T-helper 2 cell treated with Interferon-gamma antibody and Interleukin-4, amounts not matched to agents 5 μg/mL and 100 μg/mL, for 36 hours (primary cell): ENCODE results near the gene TFAP2D.

Experiments
- DNase-seq: peaks from one replicate; pipeline ENCODE4 v3.0.0; 2021; ENCODE audit warnings: low spot score
- H3K27ac Mint-ChIP-seq: one replicate; pipeline ENCODE4 v1.8.0; 2021; ENCODE audit warnings: mild to moderate bottlenecking, mixed read lengths
- H3K27me3 Mint-ChIP-seq: one replicate; pipeline ENCODE4 v1.8.0; 2021; ENCODE audit warnings: low read depth, mixed read lengths
- H3K36me3 Mint-ChIP-seq: one replicate; pipeline ENCODE4 v1.8.0; 2021; ENCODE audit warnings: low read depth, mixed read lengths
- H3K4me1 Mint-ChIP-seq: one replicate; pipeline ENCODE4 v1.8.0; 2021; ENCODE audit warnings: low read depth, mixed read lengths
- H3K4me3 Mint-ChIP-seq: one replicate; pipeline ENCODE4 v1.8.0; 2022; ENCODE audit warnings: mild to moderate bottlenecking, moderate library complexity, mixed read lengths
- H3K9me3 Mint-ChIP-seq: one replicate; pipeline ENCODE4 v1.8.0; 2021; ENCODE audit warnings: mixed read lengths

The TFAP2D gene

DNA sequence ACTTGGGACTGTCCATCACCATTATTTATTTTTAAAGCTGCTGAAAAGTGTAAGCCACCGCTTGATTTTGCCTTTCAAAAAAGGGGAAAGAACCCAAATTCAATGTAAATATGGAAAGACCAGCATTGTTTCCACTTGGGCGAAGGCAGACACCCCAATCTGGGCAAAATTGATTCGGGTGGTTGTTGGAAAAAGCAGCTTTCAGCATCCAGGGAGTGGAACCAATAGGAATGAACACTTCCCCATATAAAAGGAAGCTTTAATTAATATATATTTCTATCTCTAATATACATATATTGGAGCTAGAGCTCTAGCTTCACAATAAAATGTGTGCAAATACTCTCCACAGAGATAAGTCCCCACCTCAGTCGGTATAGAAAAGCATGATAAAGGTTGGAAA is at the start of gene TFAP2D:
TFAP2D (plus strand) TSS at position 301 of the 400 bp plus-strand sequence. CDS start 530 bp downstream, outside the sequence.
- peaks cover 7% of the 10 kb centered on the region for H3K36me3 Mint-ChIP-seq
- peak within 1 kb of the TSS; percentile 8 for H3K27ac Mint-ChIP-seq
- H3K27me3 Mint-ChIP-seq = peaks cover 87% of the 10 kb centered on the region
- DNase-seq = no peak
- no peaks in the 10 kb centered on the region for H3K9me3 Mint-ChIP-seq
- no peak within 1 kb of the TSS for H3K4me3 Mint-ChIP-seq
- H3K4me1 Mint-ChIP-seq = no peaks in the 10 kb centered on the region

DNA sequence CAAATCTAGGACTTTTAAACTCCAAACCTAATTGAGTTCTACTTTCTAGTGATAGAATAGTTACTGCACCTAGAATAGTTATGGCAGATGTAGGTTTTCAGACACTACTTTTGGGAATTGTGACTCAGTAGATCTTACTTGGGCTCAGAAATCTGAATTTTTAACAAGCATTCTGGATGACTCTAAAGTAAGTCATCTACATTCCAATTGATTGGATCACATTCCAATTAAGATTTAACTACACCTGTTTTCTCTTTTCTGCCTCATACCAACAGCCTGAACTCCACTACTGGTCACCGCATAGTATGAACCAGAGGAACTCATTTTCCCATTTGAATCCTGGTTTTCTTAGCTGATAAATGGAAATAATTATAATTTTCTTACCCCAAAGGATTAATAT is 49.5 kb upstream of the TFAP2D start:
- no peak for DNase-seq
- H3K4me3 Mint-ChIP-seq = no peak overlapping the region
- no peaks in the 10 kb centered on the region for H3K36me3 Mint-ChIP-seq

DNA sequence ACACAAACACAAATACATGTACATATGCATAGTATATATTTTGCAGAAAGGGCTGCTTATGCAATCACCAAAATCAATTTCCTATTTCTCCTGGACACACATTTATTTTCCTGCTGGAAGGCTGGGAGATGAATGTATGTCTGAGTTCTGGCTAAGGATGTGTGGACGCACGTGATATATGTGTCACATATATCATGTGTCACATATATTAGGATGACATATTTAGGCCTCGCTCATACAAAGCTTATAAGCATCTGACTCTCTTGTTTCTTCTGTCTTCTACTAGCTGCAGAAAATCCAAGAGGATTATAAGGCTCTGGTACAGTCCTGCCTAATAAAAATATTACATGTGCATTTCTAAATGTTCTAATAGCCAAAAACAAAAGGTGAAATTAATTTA is 47.2 kb upstream of the TFAP2D start:
- Mint-ChIP-seq H3K27me3 (no peaks in the 10 kb centered on the region), H3K27ac (no peak overlapping the region), H3K4me3 (no peak overlapping the region)

More for the DNA sequence above, 49.5 kb upstream of the TFAP2D start:
- Mint-ChIP-seq H3K27ac (no peak overlapping the region), H3K9me3 (no peaks in the 10 kb centered on the region), H3K27me3 (no peaks in the 10 kb centered on the region), H3K4me1 (no peaks in the 10 kb centered on the region)

DNA sequence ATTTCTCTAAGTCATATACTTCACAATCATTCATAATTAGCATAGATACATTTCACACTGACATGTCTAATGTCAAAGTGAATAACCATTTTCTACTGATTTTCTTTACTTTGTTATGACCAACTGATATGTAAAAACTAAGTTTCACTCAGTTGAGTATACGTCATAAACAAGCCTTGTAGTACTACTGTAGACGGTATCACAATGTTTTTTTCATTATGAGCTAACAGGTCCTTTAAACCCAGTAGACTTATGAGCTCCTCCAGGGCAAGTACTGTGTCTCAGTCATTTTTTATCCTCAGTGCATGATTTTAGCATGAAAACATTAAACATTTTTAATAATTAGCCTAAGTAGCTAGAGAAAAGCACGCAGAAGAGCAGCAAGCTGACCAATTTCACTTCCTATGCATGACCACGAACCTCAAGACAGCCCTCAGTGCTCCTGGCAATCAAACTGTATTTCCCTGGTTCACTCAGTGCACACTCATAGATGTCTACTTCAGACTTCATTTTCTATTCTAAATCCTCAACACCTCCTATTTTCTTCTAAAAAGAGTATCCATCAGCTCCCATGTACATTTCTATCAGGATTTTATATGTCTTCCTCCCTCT is 32.0 kb upstream of the TFAP2D start:
- Mint-ChIP-seq H3K4me1 (no peaks in the 10 kb centered on the region), H3K27ac (no peak overlapping the region), H3K9me3 (no peaks in the 10 kb centered on the region), H3K36me3 (no peaks in the 10 kb centered on the region), H3K27me3 (no peaks in the 10 kb centered on the region), H3K4me3 (no peak overlapping the region)
- no peak for DNase-seq

More for the DNA sequence above, 47.2 kb upstream of the TFAP2D start:
- H3K9me3 Mint-ChIP-seq = no peaks in the 10 kb centered on the region
- DNase-seq = no peak
- no peaks in the 10 kb centered on the region for H3K36me3 Mint-ChIP-seq
- H3K4me1 Mint-ChIP-seq = no peaks in the 10 kb centered on the region

DNA sequence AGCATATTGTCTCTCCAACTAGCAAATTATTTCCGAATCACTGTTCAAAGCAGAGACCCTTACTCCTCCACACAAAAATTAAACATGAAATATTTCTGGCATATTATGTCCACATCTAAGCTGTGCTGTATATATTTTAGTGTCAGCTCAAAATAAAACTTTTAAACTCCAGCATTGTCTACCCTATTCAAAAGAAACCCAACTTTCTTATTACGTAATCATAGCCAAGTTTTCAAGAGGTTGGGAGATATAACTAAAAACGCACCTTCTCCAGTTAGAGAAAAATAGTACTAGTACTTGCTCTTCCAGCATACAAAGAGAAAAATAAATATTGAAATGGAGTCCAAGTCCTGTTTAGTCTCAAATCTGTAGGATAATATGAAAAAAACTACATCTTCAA is 24.1 kb upstream of the TFAP2D start:
- H3K4me3 Mint-ChIP-seq = no peak overlapping the region
- no peaks in the 10 kb centered on the region for H3K4me1 Mint-ChIP-seq
- H3K9me3 Mint-ChIP-seq = no peaks in the 10 kb centered on the region

DNA sequence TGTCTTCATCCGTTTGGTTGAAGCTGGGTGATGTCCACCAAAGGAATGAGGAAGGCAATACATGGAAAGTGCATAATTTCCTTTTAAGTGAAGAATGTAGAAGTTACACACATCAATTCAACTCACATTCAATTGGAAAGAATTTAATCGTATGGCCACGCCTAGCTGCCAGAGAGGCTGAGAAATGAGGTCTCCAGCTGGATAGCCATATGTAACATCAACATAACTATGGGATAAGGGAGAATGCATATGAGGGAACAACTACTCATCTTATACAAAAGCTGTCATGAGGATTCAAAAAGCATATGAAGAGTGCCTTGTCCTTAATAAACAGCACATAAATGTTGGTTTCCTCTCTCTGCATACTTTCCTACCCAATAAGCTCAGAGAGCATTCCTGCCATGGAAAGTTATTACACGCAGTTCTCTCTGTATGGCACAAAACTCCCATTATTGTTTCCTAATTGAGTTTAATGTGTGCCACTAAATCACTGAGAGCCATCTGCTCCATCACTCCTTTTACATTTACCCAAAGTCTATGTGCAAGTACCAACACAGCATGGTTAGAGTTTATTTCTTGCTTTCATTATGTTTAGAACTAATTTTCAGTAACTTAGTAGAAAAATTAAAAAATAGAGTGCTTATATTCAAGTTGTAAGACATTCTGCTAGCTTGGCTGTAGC is 21.4 kb upstream of the TFAP2D start:
- Mint-ChIP-seq H3K27ac (no peak overlapping the region), H3K4me3 (no peak overlapping the region), H3K36me3 (no peaks in the 10 kb centered on the region), H3K27me3 (no peaks in the 10 kb centered on the region), H3K4me1 (no peaks in the 10 kb centered on the region), H3K9me3 (no peaks in the 10 kb centered on the region)
- DNase-seq = no peak

More for the DNA sequence above, 24.1 kb upstream of the TFAP2D start:
- Mint-ChIP-seq H3K27ac (no peak overlapping the region), H3K36me3 (no peaks in the 10 kb centered on the region), H3K27me3 (no peaks in the 10 kb centered on the region)
- DNase-seq = no peak

DNA sequence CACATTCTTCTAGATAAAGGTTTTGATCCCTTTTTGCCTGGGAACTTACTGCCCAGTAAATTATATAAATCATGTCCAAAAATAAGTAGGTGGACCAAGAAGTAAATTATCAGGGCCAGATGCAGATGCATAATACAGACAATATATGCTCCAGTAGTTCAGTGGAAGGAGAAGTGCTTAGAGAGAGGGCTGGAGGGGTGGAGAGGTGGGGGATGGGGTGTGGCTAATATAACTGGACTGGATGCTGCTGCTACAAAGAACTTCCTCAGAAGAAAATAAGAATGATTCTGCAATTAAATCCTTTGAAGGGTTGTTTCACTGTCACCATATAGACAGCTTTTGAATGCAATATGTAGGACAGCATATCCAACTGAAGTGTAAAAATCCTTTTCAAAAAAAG is 14.8 kb upstream of the TFAP2D start:
- Mint-ChIP-seq H3K27ac (no peak overlapping the region), H3K27me3 (no peaks in the 10 kb centered on the region), H3K9me3 (no peaks in the 10 kb centered on the region), H3K36me3 (no peaks in the 10 kb centered on the region), H3K4me3 (no peak overlapping the region), H3K4me1 (no peaks in the 10 kb centered on the region)
- no peak for DNase-seq

DNA sequence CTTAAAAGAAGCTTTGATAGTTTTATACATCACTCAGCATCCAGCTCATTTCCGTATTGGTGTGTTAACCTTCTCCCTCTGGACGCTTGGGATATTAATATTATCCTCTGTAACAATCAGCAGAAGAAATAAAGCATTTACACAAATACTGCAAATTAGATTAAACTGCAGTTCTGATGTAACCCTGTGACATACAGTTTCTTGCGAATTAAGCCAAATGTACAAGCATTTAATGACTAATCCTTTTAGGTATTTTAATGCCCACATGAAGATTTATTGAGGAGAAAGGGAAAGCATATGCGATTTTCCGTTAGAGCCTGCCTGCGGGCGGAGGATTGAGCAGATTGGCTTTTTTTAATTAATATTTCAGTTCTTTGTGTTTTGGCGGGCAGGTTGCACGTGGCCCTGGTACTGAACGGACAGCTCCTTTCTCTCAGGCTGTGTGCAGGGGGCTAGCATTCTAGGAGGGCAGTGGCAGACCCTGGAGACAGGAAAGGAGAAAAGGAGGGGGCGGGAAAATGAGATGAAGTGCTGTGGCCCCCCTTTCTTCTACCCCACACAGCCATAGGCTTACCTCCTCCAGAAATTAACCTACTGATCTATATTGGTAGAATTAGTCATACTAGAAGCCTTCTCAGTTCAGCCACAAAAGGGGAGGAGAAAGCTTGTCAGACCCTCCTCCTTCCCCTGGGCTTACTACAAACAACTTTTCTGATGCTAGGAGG is 14.1 kb upstream of the TFAP2D start:
- Mint-ChIP-seq H3K36me3 (no peaks in the 10 kb centered on the region), H3K27me3 (no peaks in the 10 kb centered on the region), H3K4me1 (no peaks in the 10 kb centered on the region), H3K4me3 (no peak overlapping the region), H3K27ac (no peak overlapping the region), H3K9me3 (no peaks in the 10 kb centered on the region)
- no peak for DNase-seq

DNA sequence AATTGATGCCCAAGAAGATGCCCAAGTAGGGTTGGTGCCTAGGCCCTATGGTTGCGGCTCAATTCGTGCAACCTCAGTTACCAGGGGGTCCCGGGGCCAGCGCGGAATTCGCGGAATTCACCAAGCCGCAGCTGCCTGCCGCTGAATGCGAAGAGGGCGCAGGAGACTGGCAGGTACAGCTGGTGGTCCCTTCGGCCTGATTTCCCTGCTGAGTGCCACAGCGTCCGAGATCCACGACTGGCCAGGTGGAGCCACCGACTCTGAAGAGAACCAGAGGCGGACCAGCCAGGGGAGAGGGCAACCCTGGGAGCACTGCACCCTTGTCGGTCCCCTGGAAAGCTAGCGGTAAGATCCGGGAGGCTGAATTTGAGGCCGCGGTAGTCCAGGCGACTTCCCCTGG is 6.8 kb upstream of the TFAP2D start:
- H3K4me1 Mint-ChIP-seq = no peaks in the 10 kb centered on the region
- H3K36me3 Mint-ChIP-seq = no peaks in the 10 kb centered on the region
- no peaks in the 10 kb centered on the region for H3K9me3 Mint-ChIP-seq
- no peak overlapping the region for H3K27ac Mint-ChIP-seq
- no peak overlapping the region for H3K4me3 Mint-ChIP-seq
- DNase-seq = no peak
- peaks cover 48% of the 10 kb centered on the region for H3K27me3 Mint-ChIP-seq

DNA sequence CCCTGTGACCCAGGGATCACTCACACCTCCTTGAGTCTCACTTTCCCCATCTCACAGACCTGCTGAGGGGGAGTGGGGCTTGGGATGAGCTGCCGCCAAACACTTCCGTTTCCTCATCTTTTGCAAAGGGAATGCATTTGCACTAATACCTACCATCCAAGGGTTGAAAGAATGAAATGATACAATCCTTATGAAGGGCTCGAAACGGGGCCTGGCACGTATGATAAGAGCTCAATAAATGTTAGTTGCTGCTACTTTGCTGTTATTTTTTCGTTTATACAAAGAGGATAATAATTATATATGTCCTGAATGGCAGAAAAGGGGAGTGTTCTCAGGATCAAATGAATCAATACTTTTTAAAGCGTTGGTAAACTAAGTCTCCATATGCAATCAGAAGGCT is 6.1 kb upstream of the TFAP2D start:
- H3K9me3 Mint-ChIP-seq = no peaks in the 10 kb centered on the region
- H3K4me3 Mint-ChIP-seq = no peak overlapping the region
- DNase-seq = no peak
- H3K27ac Mint-ChIP-seq = no peak overlapping the region
- no peaks in the 10 kb centered on the region for H3K4me1 Mint-ChIP-seq
- H3K27me3 Mint-ChIP-seq = peaks cover 54% of the 10 kb centered on the region
- H3K36me3 Mint-ChIP-seq = no peaks in the 10 kb centered on the region

DNA sequence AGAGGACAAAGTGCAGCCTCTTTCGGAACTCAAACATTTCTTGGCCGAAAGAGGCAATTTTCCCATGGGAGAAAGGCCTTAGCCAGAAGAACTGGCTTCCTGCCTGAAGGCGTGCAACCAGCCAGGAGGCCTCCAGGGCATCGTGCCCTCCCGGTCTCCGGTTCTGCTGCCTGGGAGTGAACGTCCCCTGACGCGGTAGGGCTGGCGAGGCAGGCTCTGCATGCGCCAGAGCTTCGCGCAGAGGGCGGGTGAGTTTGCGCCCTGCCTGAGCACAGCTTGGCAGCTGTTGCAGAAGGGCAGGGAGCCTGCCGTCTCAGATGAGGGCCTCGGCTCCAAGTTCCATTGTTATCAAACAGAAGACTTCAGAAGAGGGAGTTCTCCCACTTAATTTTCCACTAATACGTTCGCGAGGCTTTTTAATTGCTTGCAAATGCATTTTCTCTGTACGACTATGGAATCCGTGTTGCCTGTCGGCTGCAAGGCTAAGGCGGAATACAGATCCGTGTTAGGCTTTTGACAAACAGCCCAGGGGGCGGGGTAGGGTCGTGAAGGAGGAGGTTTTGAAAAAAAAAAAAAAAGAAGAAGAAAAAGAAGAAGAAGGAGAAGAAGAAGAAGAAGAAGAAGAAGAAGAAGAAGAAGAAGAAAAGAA is 5.5 kb upstream of the TFAP2D start:
- Mint-ChIP-seq H3K27me3 (peaks cover 59% of the 10 kb centered on the region), H3K9me3 (no peaks in the 10 kb centered on the region), H3K36me3 (no peaks in the 10 kb centered on the region), H3K4me1 (no peaks in the 10 kb centered on the region), H3K4me3 (no peak overlapping the region), H3K27ac (no peak overlapping the region)
- no peak for DNase-seq

DNA sequence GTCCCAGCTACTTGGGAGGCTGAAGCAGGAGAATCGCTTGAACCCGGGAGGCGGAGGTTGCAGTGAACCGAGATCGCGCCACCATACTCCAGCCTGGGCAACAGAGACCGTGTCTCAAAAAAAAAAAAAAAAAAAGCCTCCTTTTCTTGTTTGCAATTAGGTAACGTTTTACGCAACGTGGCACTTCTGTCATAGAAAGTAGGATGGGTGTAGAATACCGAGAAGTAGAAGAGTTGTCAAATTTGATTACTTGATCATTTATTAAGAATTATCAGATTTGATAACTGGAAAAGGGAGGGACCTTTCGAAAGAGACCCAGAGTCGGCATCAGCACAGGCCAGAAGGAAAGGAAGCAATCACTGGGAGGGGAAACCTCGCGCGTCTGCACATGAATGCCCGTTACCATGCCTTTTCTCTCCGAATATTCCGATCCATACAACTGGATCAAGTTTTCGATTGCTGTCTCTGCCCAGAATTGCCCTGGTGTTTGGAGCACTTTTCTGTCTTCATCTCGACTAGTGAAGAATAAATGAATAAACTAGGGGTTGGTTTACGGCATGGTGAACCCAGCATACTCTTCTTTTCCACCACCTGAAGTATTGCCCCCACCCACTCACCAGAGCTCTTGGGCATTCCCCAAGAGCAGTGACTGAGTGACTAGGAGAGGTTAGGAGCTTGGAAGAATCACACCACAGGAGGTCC is 4.5 kb upstream of the TFAP2D start:
- Mint-ChIP-seq H3K36me3 (no peaks in the 10 kb centered on the region), H3K9me3 (no peaks in the 10 kb centered on the region), H3K4me3 (no peak overlapping the region), H3K4me1 (no peaks in the 10 kb centered on the region), H3K27me3 (peaks cover 68% of the 10 kb centered on the region), H3K27ac (no peak overlapping the region)
- DNase-seq = no peak

DNA sequence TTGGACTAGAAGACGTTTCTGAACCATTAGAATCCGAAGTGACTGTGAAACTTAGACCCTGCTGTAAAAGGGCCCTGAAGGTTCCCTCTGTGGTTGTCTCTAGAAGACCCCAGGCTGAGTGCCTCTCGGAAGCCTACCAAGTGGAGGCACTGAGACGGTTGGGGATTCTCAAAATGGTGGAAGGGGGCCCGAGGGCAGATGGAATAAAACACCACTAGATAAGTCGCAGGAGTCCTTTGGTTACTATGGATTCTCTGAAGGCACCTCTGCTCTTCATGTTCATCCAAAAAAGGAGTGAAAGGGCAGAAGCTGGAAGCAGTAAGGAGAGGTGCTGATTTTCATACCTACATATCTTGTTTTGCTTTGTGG is 4.0 kb upstream of the TFAP2D start:
- no peaks in the 10 kb centered on the region for H3K4me1 Mint-ChIP-seq
- no peak overlapping the region for H3K27ac Mint-ChIP-seq
- peaks cover 3% of the 10 kb centered on the region for H3K36me3 Mint-ChIP-seq
- DNase-seq = no peak
- no peaks in the 10 kb centered on the region for H3K9me3 Mint-ChIP-seq
- peaks cover 73% of the 10 kb centered on the region for H3K27me3 Mint-ChIP-seq
- H3K4me3 Mint-ChIP-seq = no peak overlapping the region

DNA sequence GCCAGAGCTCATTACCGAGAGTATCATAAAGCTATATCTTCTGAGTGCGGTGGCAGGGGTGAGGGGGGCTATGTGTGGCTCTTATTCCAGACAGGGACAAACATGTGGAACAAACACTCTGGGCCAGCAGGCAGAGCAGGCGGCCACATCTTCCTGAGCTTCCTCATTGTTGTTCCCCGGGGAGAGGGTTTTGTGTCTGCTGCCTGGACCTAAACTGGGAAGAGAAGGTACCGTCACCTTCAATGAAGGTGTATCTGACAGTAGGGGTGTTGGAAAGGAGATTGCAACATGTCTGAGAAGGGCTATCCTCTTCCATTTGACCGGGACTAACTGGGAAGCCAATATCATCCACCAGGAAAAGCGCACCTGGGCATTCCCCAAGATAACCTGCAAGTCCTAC is 1.6 kb upstream of the TFAP2D start:
- Mint-ChIP-seq H3K9me3 (no peaks in the 10 kb centered on the region), H3K4me3 (no peak overlapping the region), H3K27ac (no peak overlapping the region), H3K36me3 (peaks cover 7% of the 10 kb centered on the region), H3K4me1 (no peaks in the 10 kb centered on the region), H3K27me3 (peaks cover 84% of the 10 kb centered on the region)
- DNase-seq = no peak
